HG03095 (cell line): Measurements from ENCODE around the gene PRKCZ.
A peak's percentile ranks its signal among the peaks of the same experiment; 100 is the strongest.

Source experiments
- ATAC-seq: cut with Tn5 transposase; IDR thresholded peaks from one replicate; pipeline ENCODE4 v1.9.1; 2021; ENCODE audit warnings: moderate library complexity; ENCODE audit not compliant: unreplicated experiment

Gene PRKCZ

GRCh38 chr1:2224170-2224584, 174.0 kb downstream of the PRKCZ start:
- ATAC-seq, result no peak

- no peak for ATAC-seq
Observed at GRCh38 chr1:2224631-2225428, 174.6 kb downstream of the PRKCZ start.

- ATAC-seq, result no peak
Observed at GRCh38 chr1:2226525-2227345, 176.5 kb downstream of the PRKCZ start.

GRCh38 chr1:2227346-2228156, 177.3 kb downstream of the PRKCZ start:
- ATAC-seq, result peak; percentile 80

GRCh38 chr1:2228157-2228594, 178.0 kb downstream of the PRKCZ start, which contains the start of gene SKI:
Gene SKI (plus strand): TSS chr1:2228319. CDS start chr1:2228767, 448 bp downstream.
- no peak for ATAC-seq

- no peak for ATAC-seq
Observed at GRCh38 chr1:2228694-2229036, 178.5 kb downstream of the PRKCZ start.

- ATAC-seq, result no peak
Observed at GRCh38 chr1:2229037-2229864, 179.0 kb downstream of the PRKCZ start.

GRCh38 chr1:2229911-2230731, 179.9 kb downstream of the PRKCZ start:
- ATAC-seq, result no peak

GRCh38 chr1:2230781-2231531, 180.7 kb downstream of the PRKCZ start:
- ATAC-seq, result no peak

GRCh38 chr1:2231532-2232254, 181.5 kb downstream of the PRKCZ start:
- no peak for ATAC-seq

GRCh38 chr1:2232255-2232915, 182.2 kb downstream of the PRKCZ start:
- ATAC-seq, result no peak

GRCh38 chr1:2232916-2233438, 182.8 kb downstream of the PRKCZ start:
- ATAC-seq, result no peak

- no peak for ATAC-seq
Observed at GRCh38 chr1:2233468-2233867, 183.3 kb downstream of the PRKCZ start.

GRCh38 chr1:2233997-2234761, 184.0 kb downstream of the PRKCZ start:
- ATAC-seq, result no peak

GRCh38 chr1:2234762-2235113, 184.5 kb downstream of the PRKCZ start:
- no peak for ATAC-seq
